GM15510 (cell line): ENCODE measurements around the gene GSTP1.

Experiments
- POLR2A ChIP-seq: IDR thresholded peaks from 3 replicates; pipeline ENCODE4 v1.6.1; 2011; ENCODE audit warnings: borderline replicate concordance; ENCODE audit not compliant: insufficient read length; ENCODE audit errors: extremely low read depth

Gene GSTP1

DNA sequence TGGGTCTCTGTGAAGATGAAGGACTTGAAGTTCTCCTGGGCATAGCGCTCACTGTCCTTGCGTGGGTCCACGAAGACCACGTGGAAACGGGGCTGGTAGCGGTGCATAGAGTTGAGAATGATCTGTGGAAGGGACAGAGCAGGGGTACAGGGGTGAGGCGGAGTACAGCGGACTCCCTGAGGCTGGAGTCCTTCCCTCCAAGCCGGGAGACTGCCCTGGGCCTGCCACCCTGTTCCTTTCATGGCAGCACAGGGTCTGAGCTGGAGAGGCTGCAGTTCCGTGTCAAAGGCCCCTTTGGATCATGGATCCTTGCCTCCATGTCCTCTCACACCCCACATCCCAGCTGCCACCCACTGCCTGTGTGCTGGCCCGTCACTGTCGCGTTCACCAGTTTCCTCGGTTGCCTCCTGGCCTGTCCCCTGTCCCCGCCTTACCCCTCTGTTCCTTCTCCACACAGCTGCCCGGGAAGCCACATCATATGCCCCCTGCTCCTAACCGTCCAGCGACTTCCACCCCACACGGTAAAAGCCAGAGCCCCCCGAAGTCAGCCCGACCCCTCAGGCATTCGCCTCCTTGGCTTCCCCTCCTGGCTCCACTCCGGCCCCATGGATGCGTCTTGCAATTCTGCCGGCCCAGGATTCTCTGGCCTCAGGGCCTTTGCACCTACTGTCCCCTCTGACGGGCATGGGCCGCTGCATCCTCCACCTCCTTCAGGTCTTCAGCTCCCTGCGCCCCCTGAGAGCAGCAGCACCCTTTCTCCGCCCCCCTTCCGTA, 49.6 kb downstream of the GSTP1 start:
- TF ChIP-seq POLR2A = no peak

- no peak for TF ChIP-seq POLR2A
Observed at GRCh38 chr11:67633758-67634365, 50.2 kb downstream of the GSTP1 start.

- no peak for TF ChIP-seq POLR2A
Observed at GRCh38 chr11:67634366-67635230, 51.0 kb downstream of the GSTP1 start.

DNA sequence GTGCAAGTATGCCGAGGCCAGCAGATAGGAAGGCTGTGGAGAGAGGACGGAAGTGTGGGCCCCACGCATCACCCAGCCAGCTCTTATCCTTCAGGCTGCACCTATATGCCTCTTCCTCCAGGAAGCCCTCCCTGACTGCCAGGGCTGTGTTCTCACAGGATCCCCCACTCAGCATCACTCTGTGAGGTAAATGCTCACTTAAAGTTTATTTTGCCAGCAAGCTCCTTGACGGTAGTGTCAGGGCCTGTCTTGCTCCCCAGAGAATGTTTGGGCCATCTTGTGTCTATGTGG, 51.6 kb downstream of the GSTP1 start:
- TF ChIP-seq POLR2A = no peak
